Prostate gland (tissue), 2 donors: Measurements from ENCODE around the gene WRAP53. TPM values are rescaled to one million over a fixed set of nuclear protein-coding genes. Genes with fewer than 3 reads are reported as not detected.

Experiments
- DNase-seq: peaks from one replicate; pipeline ENCODE4 v3.0.0-alpha.2; 2019; ENCODE audit warnings: low spot score
- H3K27ac ChIP-seq, 2 donors: fragments of 200-600 bp; sonication (generic); 2 replicates each; pipeline ENCODE4 v1.5.1; 2017 to 2019
- H3K27me3 ChIP-seq: fragments of 200-600 bp; sonication (generic); replicated peaks from 2 replicates; pipeline ENCODE4 v1.5.1; 2019; ENCODE audit not compliant: insufficient read depth
- H3K36me3 ChIP-seq, 2 donors: fragments of 200-600 bp; sonication (generic); 1 replicate in 1 of 2; 2 replicates in 1 of 2; pipeline versions ENCODE4 v1.5.1 to v1.8.1; 2017 to 2019
- H3K4me1 ChIP-seq: fragments of 200-600 bp; sonication (generic); replicated peaks from 2 replicates; pipeline ENCODE4 v1.5.1; 2019
- H3K4me3 ChIP-seq, 2 donors: fragments of 200-600 bp; sonication (generic); 2 replicates each; pipeline ENCODE4 v1.5.1; 2017 to 2019
- H3K9me3 ChIP-seq: fragments of 200-600 bp; sonication (generic); 2 replicates; pipeline ENCODE4 v1.5.1; 2017
- POLR2A ChIP-seq: fragments of 450-650 bp; IDR thresholded peaks from one replicate; pipeline ENCODE4 v1.6.1; 2016; ENCODE audit warnings: antibody characterized with exemption, mild to moderate bottlenecking
- POLR2AphosphoS5 ChIP-seq: sonication (generic); formaldehyde crosslinking; IDR thresholded peaks from one replicate; pipeline ENCODE4 v1.6.1; 2017; ENCODE audit warnings: antibody characterized with exemption
- WGBS: methylation state at CpG from one replicate; pipeline ENCODE4 v1.1.5; 2018; 5-methylcytosine and 5-hydroxymethylcytosine counted together
- intact Hi-C: fragments of 100-400 bp; cut with DNase I; formaldehyde crosslinking; loops from one replicate; pipeline ENCODE4 v1.14.2; 2022
- total RNA-seq, 2 donors: library from RNA; depleted of rRNA; stranded (reverse); fragments of >200 nt; gene quantifications; one replicate each; pipeline ENCODE4 v1.1.0, GENCODE V29; 2016
- TF ChIP-seq, protein P1 (sequence below), 4 experiments: fragments of 200-600 bp in 2 of 4; fragments of 450-650 bp in 2 of 4; sonication (generic) in 2 of 4; IDR thresholded peaks; 1 replicate in 3 of 4; 2 replicates in 1 of 4; pipeline ENCODE4 v1.5.1; 2016 to 2019; ENCODE audit warnings: antibody characterized with exemption in 4 of 4, mild to moderate bottlenecking in 2 of 4, moderate library complexity in 2 of 4

WRAP53 gene
- total RNA-seq, 2 donors from 2014 or later = 8.6 to 9.4 TPM

DNA sequence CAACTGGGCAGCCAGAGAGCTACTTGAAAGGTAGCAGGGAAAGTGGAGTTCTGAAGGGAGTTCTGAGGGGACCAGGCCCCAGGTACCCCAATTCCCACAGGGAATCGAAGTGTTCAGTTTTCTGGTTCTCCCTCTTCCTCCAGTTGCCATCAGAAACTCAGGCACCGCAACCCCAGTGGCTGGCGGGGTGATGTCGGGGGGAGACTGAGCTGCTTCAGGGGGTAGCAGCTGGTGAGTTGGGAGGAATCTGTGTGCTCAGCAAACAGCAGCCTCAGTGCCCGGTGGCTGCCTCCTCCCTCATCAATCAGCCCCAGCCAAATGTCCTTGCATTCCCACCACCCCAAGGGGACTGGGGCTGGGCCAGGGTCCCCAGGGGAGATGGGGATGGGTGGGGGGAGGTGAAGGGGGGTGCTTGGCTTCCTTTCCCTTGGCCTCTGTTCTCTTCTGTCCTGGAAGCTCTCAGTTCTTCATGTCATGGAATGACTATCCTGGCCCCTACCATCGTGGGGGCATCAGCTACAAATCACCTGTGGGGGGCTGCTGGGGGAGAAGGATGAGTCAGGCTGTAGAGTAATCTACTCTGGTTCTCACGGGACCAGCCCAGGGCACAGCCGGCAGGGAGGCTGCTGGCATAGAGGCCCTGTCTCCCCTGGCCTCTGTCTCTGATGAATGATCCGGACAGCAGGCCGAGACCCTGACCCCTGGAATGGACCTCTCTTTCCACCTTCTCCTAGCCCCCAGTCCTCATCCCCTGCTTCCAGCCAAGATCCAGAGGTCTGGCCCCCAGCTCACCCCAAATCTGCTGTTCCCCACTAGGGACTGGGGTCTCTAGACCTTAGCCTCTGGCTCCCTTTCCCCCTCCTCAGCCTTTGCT lies 26.7 kb downstream of the WRAP53 start:
- 72% methylated on average over 10 of the region's 10 CpGs for WGBS
- TF ChIP-seq POLR2A (no peak), POLR2AphosphoS5 (no peak)
- TF ChIP-seq, protein P1, sequence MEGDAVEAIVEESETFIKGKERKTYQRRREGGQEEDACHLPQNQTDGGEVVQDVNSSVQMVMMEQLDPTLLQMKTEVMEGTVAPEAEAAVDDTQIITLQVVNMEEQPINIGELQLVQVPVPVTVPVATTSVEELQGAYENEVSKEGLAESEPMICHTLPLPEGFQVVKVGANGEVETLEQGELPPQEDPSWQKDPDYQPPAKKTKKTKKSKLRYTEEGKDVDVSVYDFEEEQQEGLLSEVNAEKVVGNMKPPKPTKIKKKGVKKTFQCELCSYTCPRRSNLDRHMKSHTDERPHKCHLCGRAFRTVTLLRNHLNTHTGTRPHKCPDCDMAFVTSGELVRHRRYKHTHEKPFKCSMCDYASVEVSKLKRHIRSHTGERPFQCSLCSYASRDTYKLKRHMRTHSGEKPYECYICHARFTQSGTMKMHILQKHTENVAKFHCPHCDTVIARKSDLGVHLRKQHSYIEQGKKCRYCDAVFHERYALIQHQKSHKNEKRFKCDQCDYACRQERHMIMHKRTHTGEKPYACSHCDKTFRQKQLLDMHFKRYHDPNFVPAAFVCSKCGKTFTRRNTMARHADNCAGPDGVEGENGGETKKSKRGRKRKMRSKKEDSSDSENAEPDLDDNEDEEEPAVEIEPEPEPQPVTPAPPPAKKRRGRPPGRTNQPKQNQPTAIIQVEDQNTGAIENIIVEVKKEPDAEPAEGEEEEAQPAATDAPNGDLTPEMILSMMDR (IDR thresholded peaks at IDR 0.05) = no peak
- Histone ChIP-seq H3K27me3 (no peaks in the 10 kb centered on the region), H3K4me1 (no peaks in the 10 kb centered on the region), H3K27ac (no peak overlapping the region), H3K36me3 (no peaks in the 10 kb centered on the region), H3K4me3 (no peak overlapping the region), H3K9me3 (no peaks in the 10 kb centered on the region)
- no peak for DNase-seq
- intact Hi-C loops = no loop called here

DNA sequence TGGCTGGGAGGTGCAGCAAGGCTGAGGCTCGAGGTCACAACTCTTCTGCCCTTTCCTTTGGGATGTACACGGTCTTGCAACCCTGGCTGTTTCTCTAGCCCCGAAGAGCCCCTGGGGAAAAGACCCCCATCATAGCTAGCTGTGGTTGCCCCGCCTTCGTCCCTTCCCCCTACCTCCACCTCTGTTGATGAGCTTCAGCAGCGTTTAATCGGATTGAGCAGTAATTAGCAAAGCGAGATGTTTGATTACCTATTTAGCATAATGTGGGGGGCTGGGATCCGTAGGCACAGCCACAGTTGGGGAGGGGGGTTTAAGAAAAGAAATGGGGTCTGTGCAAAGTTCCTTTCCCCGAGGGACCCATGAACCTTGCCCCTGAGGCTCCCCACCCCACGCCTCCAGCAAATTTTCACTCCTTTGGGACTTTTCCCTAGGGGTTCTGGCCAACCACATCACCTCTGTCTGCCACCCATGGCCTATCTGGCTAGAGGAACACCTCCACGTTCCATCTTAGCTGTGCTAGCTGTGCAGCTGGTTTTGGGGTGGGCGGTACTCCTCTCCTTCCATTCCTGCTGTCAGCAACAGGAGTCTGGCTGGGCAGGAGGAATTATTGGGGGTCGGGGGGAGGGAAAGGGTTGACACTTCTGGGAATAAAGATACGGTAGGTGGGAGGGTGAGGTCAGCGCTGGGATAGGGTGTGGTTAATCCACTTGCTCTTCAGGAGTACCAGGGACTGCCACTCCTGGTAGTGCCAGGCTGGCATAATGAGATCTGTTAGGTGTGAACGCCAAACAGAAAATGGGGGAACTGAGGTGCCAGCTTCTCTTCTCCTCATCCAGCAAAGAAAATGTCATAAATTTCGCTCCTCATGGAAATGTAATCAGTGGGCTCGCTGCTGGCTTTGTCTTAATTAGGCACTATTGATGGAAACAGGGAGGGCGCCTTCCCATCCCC lies 27.9 kb downstream of the WRAP53 start:
- H3K27me3 ChIP-seq = no peaks in the 10 kb centered on the region
- H3K27ac ChIP-seq = peak overlapping the region; percentile 41 to 57
- WGBS = 38% methylated on average over 20 of the region's 20 CpGs

DNA sequence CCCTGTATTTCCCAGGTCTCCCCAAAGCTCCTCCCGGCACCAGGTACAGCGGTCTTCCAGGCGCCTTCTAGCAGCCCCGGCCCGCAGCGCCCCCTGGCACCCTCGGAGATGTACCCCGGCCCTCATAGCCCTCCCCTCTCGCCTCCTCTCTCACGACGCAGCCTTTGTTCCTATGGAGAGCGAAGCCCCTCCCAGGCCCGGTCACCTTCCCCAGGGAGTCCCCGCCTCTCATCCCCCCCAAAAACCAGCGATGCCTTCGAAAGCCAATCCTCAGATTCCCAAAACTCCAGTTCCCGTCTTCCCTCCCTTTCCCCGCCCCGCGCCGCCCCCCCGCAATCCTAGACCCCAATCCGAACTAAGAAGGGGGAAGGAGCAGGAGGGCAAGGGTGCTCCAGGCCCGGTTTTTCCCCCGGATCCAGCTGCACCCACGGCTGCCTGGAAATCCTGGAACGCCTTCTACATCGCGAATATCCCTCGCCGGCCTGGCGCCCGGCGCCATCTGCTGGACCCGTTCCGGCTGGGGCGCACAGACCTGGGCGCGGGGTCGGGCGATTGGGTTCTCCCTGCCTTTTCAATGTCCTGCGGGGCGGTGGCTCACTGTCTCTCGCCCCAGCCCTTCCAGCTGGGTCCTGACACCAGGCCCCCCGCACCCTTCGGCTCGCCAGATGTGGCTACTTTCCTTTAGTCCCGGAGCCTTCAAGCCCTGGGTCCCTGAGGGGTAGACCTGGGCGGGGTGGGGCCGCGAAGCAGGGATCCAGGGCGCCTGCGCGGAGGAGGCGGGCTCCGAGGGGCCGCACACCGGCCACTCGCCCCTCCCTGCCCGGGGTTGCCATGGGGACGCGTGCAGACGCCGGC lies 28.9 kb downstream of the WRAP53 start, which contains the start of gene DNAH2:
Gene DNAH2, plus strand, starts transcription at position 844 of the 855 bp plus-strand sequence. CDS start 1,991 bp downstream, outside the sequence.
- WGBS = under 1% methylated on average over 64 of the region's 64 CpGs
- H3K27me3 ChIP-seq = no peaks in the 10 kb centered on the region

More for the DNA sequence above, 27.9 kb downstream of the WRAP53 start:
- H3K4me1 ChIP-seq = no peaks in the 10 kb centered on the region
- TF ChIP-seq POLR2A (no peak), POLR2AphosphoS5 (no peak)
- TF ChIP-seq, protein P1 (IDR thresholded peaks at IDR 0.05) = no peak
- no peaks in the 10 kb centered on the region for H3K36me3 ChIP-seq
- DNase-seq = no peak
- intact Hi-C loops = no loop called here
- peak overlapping the region; percentile 38 to 41 for H3K4me3 ChIP-seq
- H3K9me3 ChIP-seq = no peaks in the 10 kb centered on the region

More for the DNA sequence above, 28.9 kb downstream of the WRAP53 start, which contains the start of gene DNAH2:
- H3K36me3 ChIP-seq = no peaks in the 10 kb centered on the region
- no peaks in the 10 kb centered on the region for H3K4me1 ChIP-seq
- peak within 1 kb of the TSS; percentile 38 to 41 for H3K4me3 ChIP-seq
- peak within 1 kb of the TSS; percentile 41 to 57 for H3K27ac ChIP-seq
- DNase-seq = peak; percentile 82
- TF ChIP-seq, protein P1 (IDR thresholded peaks at IDR 0.05) = peak; percentile 19 to 61 (median 42)
- TF ChIP-seq POLR2AphosphoS5 (peak; percentile 68), POLR2A (no peak)
- intact Hi-C loops = no loop called here
- H3K9me3 ChIP-seq = no peaks in the 10 kb centered on the region
